ENCODE data around the gene GPC3.

GRCh38 chrX:133544115-133544514, 441.3 kb downstream of the GPC3 start:
- no peak for TF ChIP-seq POLR2A (IDR thresholded peaks at IDR 0.05; ENCODE audit: low read depth, low read length)
- no peak for TF ChIP-seq TAF1 (IDR thresholded peaks at IDR 0.05; ENCODE audit: borderline replicate concordance, low read depth, low read length)
